NCI-H1694 treated with DMSO at 0.1 percent for 48 hours (cell line): ENCODE results near the gene PCDHGA12.
"Not testable (repeated sequence)": the region's sequence is repeated elsewhere in the genome, so short reads cannot be mapped to it uniquely, and the experiment has no call there.

Experiments
- DNase-seq: peaks from one replicate; lab custom pipeline; 2025; lab: John Stamatoyannopoulos, UW

Gene PCDHGA12

GRCh38 chr5:141430332-141431113, at the start of gene PCDHGA12:
Gene PCDHGA12, plus strand, starts transcription at chr5:141430507. Its CDS starts 253 bp downstream, at chr5:141430760.
- DNase-seq: no peak

DNA sequence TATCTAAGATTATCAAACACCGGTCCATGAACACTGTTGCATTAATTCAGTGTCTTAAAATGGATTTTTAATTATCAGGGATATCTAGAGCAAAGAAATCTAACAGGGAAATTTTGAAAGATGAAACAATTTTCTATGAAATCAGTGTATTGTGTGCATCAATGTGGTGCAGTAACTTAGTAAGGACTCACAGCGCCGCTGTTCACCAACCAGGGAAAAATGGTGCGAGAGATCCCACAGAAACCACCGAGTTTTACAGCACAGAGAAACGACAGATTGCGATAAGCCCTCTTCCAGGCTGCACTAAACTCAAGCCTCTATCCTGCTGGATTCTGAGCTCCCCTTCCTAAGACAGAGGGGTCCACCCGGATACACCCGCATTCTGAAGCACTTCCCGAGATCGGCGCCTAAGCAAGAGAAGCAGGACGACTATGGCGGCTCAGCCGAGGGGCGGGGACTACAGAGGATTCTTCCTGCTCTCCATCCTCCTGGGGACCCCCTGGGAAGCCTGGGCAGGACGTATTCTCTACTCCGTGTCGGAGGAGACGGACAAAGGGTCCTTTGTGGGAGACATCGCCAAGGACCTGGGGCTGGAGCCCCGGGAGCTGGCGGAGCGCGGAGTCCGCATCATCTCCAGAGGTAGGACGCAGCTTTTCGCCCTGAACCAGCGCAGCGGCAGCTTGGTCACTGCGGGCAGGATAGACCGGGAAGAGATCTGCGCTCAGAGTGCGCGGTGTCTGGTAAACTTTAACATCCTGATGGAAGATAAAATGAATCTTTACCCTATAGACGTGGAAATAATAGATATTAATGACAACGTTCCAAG, 47.6 kb upstream of the PCDHGA12 start, which contains the start of gene PCDHGA7:
Gene PCDHGA7 (plus strand): TSS at position 274 of the 826 bp plus-strand sequence. CDS start 158 bp downstream, at position 432.
- DNase-seq: no peak

- no peak for DNase-seq
Measured at GRCh38 chr5:141383345-141383744, 47.0 kb upstream of the PCDHGA12 start.

- DNase-seq: no peak
Measured at GRCh38 chr5:141384471-141385267, 45.6 kb upstream of the PCDHGA12 start.

DNA sequence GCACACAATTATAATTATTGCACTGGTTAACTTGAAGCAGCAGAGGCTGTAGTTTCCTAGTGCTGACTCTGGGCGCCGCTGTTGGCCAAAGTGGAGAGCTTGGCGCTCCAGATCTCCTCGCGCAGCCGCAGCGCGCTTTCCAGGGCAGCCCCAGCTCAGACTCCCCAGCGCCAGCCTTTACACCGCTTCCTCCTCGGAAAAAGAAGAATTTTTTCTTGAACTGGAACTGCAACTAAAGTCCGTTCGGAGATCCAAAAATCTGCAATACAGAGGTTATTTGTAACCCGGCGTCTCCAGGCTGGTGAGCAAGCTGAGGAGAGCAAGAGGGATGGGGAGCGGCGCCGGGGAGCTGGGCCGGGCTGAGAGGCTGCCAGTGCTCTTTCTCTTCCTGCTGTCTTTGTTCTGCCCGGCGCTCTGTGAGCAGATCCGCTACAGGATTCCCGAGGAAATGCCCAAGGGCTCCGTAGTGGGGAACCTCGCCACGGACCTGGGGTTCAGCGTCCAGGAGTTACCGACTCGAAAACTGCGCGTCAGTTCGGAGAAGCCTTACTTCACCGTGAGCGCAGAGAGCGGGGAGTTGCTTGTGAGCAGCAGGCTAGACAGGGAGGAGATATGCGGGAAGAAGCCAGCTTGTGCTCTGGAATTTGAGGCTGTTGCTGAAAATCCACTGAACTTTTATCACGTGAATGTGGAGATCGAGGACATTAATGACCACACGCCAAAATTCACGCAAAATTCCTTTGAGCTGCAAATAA, 42.6 kb upstream of the PCDHGA12 start, which contains the start of gene PCDHGB4:
Gene PCDHGB4 (plus strand): TSS at position 142 of the 755 bp plus-strand sequence. CDS start 187 bp downstream, at position 329.
- not testable (repeated sequence) for DNase-seq

DNA sequence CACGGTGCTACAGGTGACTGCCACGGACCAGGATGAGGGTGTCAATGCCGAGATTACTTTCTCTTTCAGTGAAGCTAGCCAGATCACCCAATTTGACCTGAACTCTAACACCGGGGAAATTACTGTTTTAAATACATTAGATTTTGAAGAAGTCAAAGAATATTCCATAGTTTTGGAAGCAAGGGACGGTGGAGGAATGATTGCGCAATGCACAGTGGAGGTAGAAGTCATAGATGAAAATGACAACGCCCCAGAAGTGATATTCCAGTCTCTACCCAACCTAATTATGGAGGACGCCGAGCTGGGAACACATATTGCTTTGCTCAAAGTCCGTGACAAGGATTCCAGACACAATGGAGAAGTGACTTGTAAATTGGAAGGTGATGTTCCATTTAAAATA, 41.6 kb upstream of the PCDHGA12 start:
- no peak for DNase-seq

- DNase-seq: no peak
Measured at GRCh38 chr5:141389153-141390042, 40.9 kb upstream of the PCDHGA12 start.

- no peak for DNase-seq
Measured at GRCh38 chr5:141392429-141393198, 37.7 kb upstream of the PCDHGA12 start, which contains the start of gene PCDHGA8. Gene PCDHGA8, plus strand, starts transcription at chr5:141392633. Its CDS starts 181 bp downstream, at chr5:141392814.

DNA sequence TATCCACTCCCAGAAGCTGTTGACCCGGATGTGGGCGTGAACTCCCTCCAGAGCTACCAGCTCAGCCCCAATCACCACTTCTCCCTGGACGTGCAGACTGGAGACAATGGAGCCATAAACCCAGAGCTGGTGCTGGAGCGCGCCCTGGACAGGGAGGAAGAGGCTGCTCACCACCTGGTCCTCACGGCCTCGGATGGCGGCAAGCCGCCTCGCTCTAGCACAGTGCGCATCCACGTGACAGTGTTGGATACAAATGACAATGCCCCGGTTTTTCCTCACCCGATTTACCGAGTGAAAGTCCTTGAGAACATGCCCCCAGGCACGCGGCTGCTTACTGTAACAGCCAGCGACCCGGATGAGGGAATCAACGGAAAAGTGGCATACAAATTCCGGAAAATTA, 37.0 kb upstream of the PCDHGA12 start:
- DNase-seq: no peak

GRCh38 chr5:141394401-141395187, 35.7 kb upstream of the PCDHGA12 start:
- DNase-seq: not testable (repeated sequence)

DNA sequence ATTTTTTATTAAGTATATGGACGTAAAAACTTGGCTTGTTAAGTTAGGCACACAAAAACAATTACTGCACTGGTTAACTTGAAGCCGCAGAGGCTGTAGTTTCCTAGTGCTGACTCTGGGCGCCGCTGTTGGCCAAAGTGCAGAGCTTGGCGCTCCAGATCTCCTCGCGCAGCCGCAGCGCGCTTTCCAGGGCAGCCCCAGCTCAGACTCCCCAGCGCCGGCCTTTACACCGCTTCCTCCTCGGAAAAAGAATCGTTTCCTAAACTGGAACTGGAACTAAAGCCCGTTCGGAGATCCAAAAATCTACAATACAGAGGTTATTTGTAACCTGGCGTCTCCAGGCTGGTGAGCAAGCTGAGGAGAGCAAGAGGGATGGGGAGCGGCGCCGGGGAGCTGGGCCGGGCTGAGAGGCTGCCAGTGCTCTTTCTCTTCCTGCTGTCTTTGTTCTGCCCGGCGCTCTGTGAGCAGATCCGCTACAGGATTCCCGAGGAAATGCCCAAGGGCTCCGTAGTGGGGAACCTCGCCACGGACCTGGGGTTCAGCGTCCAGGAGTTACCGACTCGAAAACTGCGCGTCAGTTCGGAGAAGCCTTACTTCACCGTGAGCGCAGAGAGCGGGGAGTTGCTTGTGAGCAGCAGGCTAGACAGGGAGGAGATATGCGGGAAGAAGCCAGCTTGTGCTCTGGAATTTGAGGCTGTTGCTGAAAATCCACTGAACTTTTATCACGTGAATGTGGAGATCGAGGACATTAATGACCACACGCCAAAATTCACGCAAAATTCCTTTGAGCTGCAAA, 32.4 kb upstream of the PCDHGA12 start, which contains the start of gene PCDHGB5:
Gene PCDHGB5 (plus strand): TSS at position 192 of the 796 bp plus-strand sequence. CDS start 181 bp downstream, at position 373.
- DNase-seq: not testable (repeated sequence)

GRCh38 chr5:141398608-141399007, 31.7 kb upstream of the PCDHGA12 start:
- no peak for DNase-seq

- DNase-seq: no peak
Measured at GRCh38 chr5:141399555-141400258, 30.6 kb upstream of the PCDHGA12 start.

- no peak for DNase-seq
Measured at GRCh38 chr5:141402553-141403243, 27.6 kb upstream of the PCDHGA12 start, which contains the start of gene PCDHGA9. Gene PCDHGA9, plus strand, starts transcription at chr5:141402778. Its CDS starts 175 bp downstream, at chr5:141402953.

DNA sequence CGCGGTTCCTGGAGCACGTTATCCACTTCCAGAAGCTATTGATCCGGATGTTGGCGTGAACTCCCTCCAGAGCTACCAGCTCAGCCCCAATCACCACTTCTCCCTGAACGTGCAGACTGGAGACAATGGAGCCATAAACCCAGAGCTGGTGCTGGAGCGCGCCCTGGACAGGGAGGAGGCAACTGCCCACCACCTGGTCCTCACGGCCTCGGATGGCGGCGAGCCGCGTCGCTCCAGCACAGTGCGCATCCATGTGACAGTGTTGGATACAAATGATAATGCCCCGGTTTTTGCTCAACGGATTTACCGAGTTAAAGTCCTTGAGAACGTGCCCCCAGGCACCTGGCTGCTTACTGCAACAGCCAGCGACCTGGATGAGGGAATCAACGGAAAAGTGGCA, 26.9 kb upstream of the PCDHGA12 start:
- DNase-seq: no peak
